HepG2 (cell line): ENCODE measurements around the gene CD164L2. TPM values are rescaled to one million over a fixed set of nuclear protein-coding genes. Genes with fewer than 3 reads are reported as not detected.
A peak's percentile ranks its signal among the peaks of the same experiment; 100 is the strongest.
"Not testable (repeated sequence)": the region's sequence is repeated elsewhere in the genome, so short reads cannot be mapped to it uniquely, and the experiment has no call there.

Experiments
- ATAC-seq: fragments of 200-7000 bp; cut with Tn5 transposase; 3 replicates; pipeline ENCODE4 v1.9.1; 2020; ENCODE audit warnings: mild to moderate bottlenecking, moderate library complexity
- BruUV-seq: library from RNA; stranded (reverse); fragments of 400-500 nt; replicated peaks from 2 replicates; lab custom pipeline; 2021; lab: Mats Ljungman, UMichigan
- CTCF ChIA-PET: fragments of 300-600 bp; formaldehyde crosslinking; extraction: SDS; loops from one replicate; lab custom pipeline; 2021; ENCODE audit warnings: low total read pairs, inconsistent platforms, low intra/inter-chr PET ratio; lab: Yijun Ruan, JAX
- POLR2A ChIA-PET: fragments of 350-600 bp; sonication (Branson Sonifier 250); formaldehyde crosslinking; loops from one replicate; lab custom pipeline; 2020; ENCODE audit warnings: antibody characterized with exemption, inconsistent platforms; lab: Yijun Ruan, JAX
- DNase-seq: peaks from one replicate; pipeline ENCODE4 v3.0.0-alpha.2; 2015; ENCODE audit warnings: low spot score
- FAIRE-seq: peaks from 3 replicates; lab custom pipeline; 2011; peaks lifted over from hg19 to GRCh38; lab: Jason Lieb, UNC
- H2AFZ ChIP-seq: one replicate; pipeline ENCODE4 v1.6.1; 2011; ENCODE audit warnings: low read length, inconsistent platforms
- H3K27ac ChIP-seq: fragments of 300-600 bp; 3 replicates; pipeline ENCODE4 v1.8.0; 2011; ENCODE audit warnings: mixed run types, mild to moderate bottlenecking, mixed read lengths, low read length, inconsistent platforms; ENCODE audit not compliant: insufficient read depth; ENCODE audit errors: extremely low read length
- H3K27me3 ChIP-seq, 2 experiments: fragments of 200-600 bp in 1 of 2; 2 replicates in 1 of 2; 3 replicates in 1 of 2; pipeline versions ENCODE4 v1.6.0 to v1.8.0; 2011; ENCODE audit warnings: low read length in 2 of 2, mild to moderate bottlenecking in 2 of 2, moderate library complexity in 2 of 2, inconsistent platforms in 1 of 2; ENCODE audit not compliant: insufficient read depth in 2 of 2, control insufficient read depth in 1 of 2
- H3K36me3 ChIP-seq, 2 experiments: fragments of 200-600 bp in 1 of 2; replicated peaks in 1 of 2; 2 replicates in 1 of 2; 3 replicates in 1 of 2; pipeline versions ENCODE4 v1.5.1 to v1.8.0; 2011; ENCODE audit warnings: low read length in 2 of 2, inconsistent platforms in 1 of 2; ENCODE audit not compliant: insufficient read depth in 2 of 2, control insufficient read depth in 1 of 2
- H3K4me1 ChIP-seq: 2 replicates; pipeline ENCODE4 v1.5.1; 2012; ENCODE audit warnings: low read length, inconsistent platforms; ENCODE audit not compliant: insufficient read depth
- H3K4me2 ChIP-seq: 2 replicates; pipeline ENCODE4 v1.6.0; 2011; ENCODE audit warnings: low read depth, low read length, inconsistent platforms
- H3K4me3 ChIP-seq, 3 experiments: fragments of 200-600 bp in 1 of 3; sonication (generic), shearing (Covaris generic) in 1 of 3; replicated peaks in 1 of 3; 2 replicates each; pipeline ENCODE4 v1.5.1; 2011 to 2016; ENCODE audit warnings: low read length in 3 of 3, inconsistent platforms in 2 of 3, low read depth in 2 of 3, mild to moderate bottlenecking in 2 of 3, control low read depth in 1 of 3, mixed read lengths in 1 of 3; ENCODE audit not compliant: insufficient read depth in 1 of 3
- H3K79me2 ChIP-seq: one replicate; pipeline ENCODE4 v1.6.1; 2011; ENCODE audit warnings: low read length, inconsistent platforms; ENCODE audit not compliant: insufficient read depth
- H3K9ac ChIP-seq: 2 replicates; pipeline ENCODE4 v1.6.0; 2011; ENCODE audit warnings: mild to moderate bottlenecking, low read depth, low read length, inconsistent platforms; ENCODE audit not compliant: insufficient read depth
- H3K9me3 ChIP-seq: 2 replicates; pipeline ENCODE4 v1.5.1; 2012; ENCODE audit warnings: mild to moderate bottlenecking, low read length
- H4K20me1 ChIP-seq: 2 replicates; pipeline ENCODE4 v1.6.0; 2011; ENCODE audit warnings: inconsistent platforms, mild to moderate bottlenecking, low read length, moderate library complexity; ENCODE audit not compliant: insufficient read depth
- AGO2 ChIP-seq: fragments of 200-400 bp; formaldehyde crosslinking; optimal IDR thresholded peaks from 2 replicates; pipeline ENCODE3; 2017; ENCODE audit warnings: mild to moderate bottlenecking, low read depth, low read length, moderate library complexity
- ATAD3A ChIP-seq: sonication (generic); formaldehyde crosslinking; IDR thresholded peaks from 2 replicates; pipeline ENCODE4 v1.4.0; 2020; ENCODE audit warnings: missing genetic modification reagents
- CTCF ChIP-seq: sonication (generic); formaldehyde crosslinking; IDR thresholded peaks from 2 replicates; pipeline ENCODE4 v1.5.0; 2020; ENCODE audit warnings: mild to moderate bottlenecking, missing genetic modification reagents, moderate library complexity
- NR2F6 ChIP-seq, 2 experiments: IDR thresholded peaks; 2 replicates each; pipeline ENCODE4 v1.6.1; 2016; ENCODE audit warnings: antibody characterized with exemption in 1 of 2, mild to moderate bottlenecking in 1 of 2
- PATZ1 ChIP-seq: sonication (generic); formaldehyde crosslinking; IDR thresholded peaks from 2 replicates; pipeline ENCODE4 v1.4.0; 2020; ENCODE audit warnings: missing genetic modification reagents
- RAD21 ChIP-seq: fragments of 450-650 bp; formaldehyde crosslinking; IDR thresholded peaks from 2 replicates; pipeline ENCODE4 v1.5.0; 2020; ENCODE audit warnings: mild to moderate bottlenecking
- SMC3 ChIP-seq: IDR thresholded peaks from 2 replicates; pipeline ENCODE4 v1.6.1; 2011; ENCODE audit warnings: low read length, improper control_type of control experiment
- STAG1 ChIP-seq: sonication (generic); formaldehyde crosslinking; IDR thresholded peaks from 2 replicates; pipeline ENCODE4 v1.4.0; 2020; ENCODE audit warnings: missing genetic modification reagents
- ZFP1 ChIP-seq: IDR thresholded peaks from 2 replicates; pipeline ENCODE4 v1.6.1; 2016
- WGBS: methylation state at CpG from one replicate; pipeline ENCODE4 v1.1.6; 2017; ENCODE audit warnings: low lambda C conversion rate; 5-methylcytosine and 5-hydroxymethylcytosine counted together
- in situ Hi-C: cut with HindIII; loops from 2 replicates; pipeline ENCODE4 v1.10.0; 2017; ENCODE audit warnings: low pct_unique_long_range_greater_than_20kb; ENCODE audit not compliant: extremely low pct_ligation_motif_present
- intact Hi-C: fragments of 100-400 bp; cut with micrococcal nuclease; formaldehyde crosslinking; loops from one replicate; pipeline ENCODE4 v1.10.0; 2022; ENCODE audit not compliant: unreplicated experiment
- polyA plus RNA-seq, 8 experiments: library from polyadenylated mRNA; depleted of rRNA in 3 of 8; stranded (reverse) in 7 of 8; unstranded in 1 of 8; fragments of >200 nt; fragmentation: Illumina TruSeq in 4 of 8; extraction: Trizol in 4 of 8; gene quantifications; 2 replicates each; pipeline versions ENCODE4 v1.2.1 to v1.2.3, GENCODE V29; 2011 to 2016; ENCODE audit warnings: low read depth in 4 of 8, missing spikeins in 1 of 8, mixed read lengths in 1 of 8; ENCODE audit not compliant: insufficient read depth in 1 of 8
- total RNA-seq, 5 experiments: library from RNA; depleted of rRNA; stranded (reverse); fragments of >200 nt; fragmentation: Illumina TruSeq; extraction: Trizol; gene quantifications; 2 replicates each; pipeline ENCODE4 v1.2.3, GENCODE V29; 2016; ENCODE audit warnings: low read depth in 1 of 5
- TF ChIP-seq, protein P1 (sequence below): sonication (generic); formaldehyde crosslinking; IDR thresholded peaks from 2 replicates; pipeline ENCODE4 v1.4.0; 2020; ENCODE audit warnings: missing genetic modification reagents

Gene CD164L2
- total and polyA plus RNA-seq, 2 of the 13 experiments (the other 11 are each of a cell fraction or from before 2014, with no cell fraction given), result not detected

- TF ChIP-seq STAG1 (CRISPR knock-in tag), result no peak
Measured at GRCh38 chr1:27391511-27392095, 8.5 kb upstream of the CD164L2 start (continued).

DNA sequence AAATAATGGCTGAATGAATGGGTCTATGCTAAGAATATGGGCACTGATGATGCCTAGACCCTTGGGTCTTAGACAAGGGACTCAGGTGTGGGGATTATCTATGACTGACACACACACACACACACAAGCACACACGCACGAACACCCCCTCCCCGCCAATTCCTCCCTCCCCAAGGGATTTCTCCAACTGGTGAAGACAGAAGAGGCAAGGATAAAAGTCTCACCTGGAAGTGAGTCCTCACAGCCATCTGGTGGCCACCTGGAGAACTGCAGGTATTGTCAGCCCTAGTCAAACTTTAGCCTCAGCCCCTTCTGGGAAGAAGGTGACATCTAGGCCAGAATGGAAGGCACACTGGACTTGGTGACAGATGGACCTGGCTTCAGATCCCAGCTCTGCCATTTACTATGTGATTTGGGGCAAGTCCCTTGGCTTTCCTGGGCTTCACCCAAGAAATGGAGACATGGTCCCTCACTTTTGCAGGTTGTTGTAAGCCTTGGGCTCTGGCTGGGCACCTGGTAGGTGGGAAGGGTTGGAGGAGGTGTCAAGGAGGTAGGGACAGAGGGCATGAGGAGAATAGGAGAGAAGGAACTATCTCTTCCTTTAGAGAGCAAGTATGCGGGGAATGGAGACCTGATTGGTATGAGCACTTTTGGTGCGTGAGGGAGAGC is 5.3 kb upstream of the CD164L2 start:
- in situ Hi-C loops (no loop called here), intact Hi-C loops (loop anchor here (1.0 kb wide), 2 partner anchors 31 to 87 kb away; no protein-coding TSS in a partner anchor)
- DNase-seq (peak; percentile 49), FAIRE-seq (peak; percentile 95), ATAC-seq (0 out of 3 replicates have a peak, but pooled peaks have one; percentile 10)
- Histone ChIP-seq H4K20me1 (no peaks in the 10 kb centered on the region), H3K9ac (no peak overlapping the region), H3K27me3 (peaks cover 0 to 9% of the 10 kb centered on the region in 2 experiments; a peak in 2 of 5 replicates), H3K36me3 (no peaks in the 10 kb centered on the region), H3K4me3 (no peak overlapping the region), H3K9me3 (no peaks in the 10 kb centered on the region), H2AFZ (no peak overlapping the region), H3K4me1 (peaks cover 23% of the 10 kb centered on the region), H3K79me2 (no peaks in the 10 kb centered on the region), H3K4me2 (no peak overlapping the region), H3K27ac (no peak overlapping the region)
- no TSS peak for BruUV-seq
- 40% methylated on average over 5 of the region's 5 CpGs for WGBS
- ChIA-PET CTCF (interaction anchor here (1.6 to 4.5 kb wide), 3 partner anchors 22 to 88 kb away, joined by 3 to 43 read pairs (median 19); partner anchors contain the start of gene MAP3K6), POLR2A (no interaction called here)
- TF ChIP-seq CTCF (CRISPR knock-in tag) (peak; percentile 93), SMC3 (peak; percentile 92), PATZ1 (CRISPR knock-in tag) (peak; percentile 35; the same call in 1 of the 2 replicates), STAG1 (CRISPR knock-in tag) (peak; percentile 81), RAD21 (CRISPR knock-in tag) (peak; percentile 58; the same call in 1 of the 2 replicates), ZFP1 (CRISPR knock-in tag) (peak; percentile 55; the same call in 1 of the 2 replicates), AGO2 (no peak), NR2F6 (IDR thresholded peaks at IDR 0.05) (no peak), NR2F6 (CRISPR knock-in tag; IDR thresholded peaks at IDR 0.05) (0 out of 2 replicates have a peak, but pooled peaks have one; percentile 11), ATAD3A (no peak)
- TF ChIP-seq, protein P1, sequence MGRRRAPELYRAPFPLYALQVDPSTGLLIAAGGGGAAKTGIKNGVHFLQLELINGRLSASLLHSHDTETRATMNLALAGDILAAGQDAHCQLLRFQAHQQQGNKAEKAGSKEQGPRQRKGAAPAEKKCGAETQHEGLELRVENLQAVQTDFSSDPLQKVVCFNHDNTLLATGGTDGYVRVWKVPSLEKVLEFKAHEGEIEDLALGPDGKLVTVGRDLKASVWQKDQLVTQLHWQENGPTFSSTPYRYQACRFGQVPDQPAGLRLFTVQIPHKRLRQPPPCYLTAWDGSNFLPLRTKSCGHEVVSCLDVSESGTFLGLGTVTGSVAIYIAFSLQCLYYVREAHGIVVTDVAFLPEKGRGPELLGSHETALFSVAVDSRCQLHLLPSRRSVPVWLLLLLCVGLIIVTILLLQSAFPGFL (CRISPR knock-in tag), result no peak

DNA sequence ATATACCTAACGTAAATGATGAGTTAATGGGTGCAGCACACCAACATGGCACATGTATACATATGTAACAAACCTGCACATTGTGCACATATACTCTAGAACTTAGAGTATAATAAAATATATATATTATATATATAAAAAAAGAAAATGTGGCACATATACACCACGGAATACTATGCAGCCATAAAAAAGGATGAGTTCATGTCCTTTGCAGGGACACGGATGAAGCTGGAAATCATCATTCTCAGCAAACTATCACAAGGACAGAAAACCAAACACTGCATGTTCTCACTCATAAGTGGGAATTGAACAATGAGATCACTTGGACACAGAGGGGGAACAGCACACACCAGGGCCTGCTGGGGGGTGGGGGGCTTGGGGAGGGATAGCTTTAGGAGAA is 1.7 kb upstream of the CD164L2 start:
- H3K4me1 ChIP-seq, intact Hi-C loops, CTCF ChIA-PET, H3K36me3 ChIP-seq, DNase-seq, H3K4me3 ChIP-seq, ATAC-seq, H2AFZ ChIP-seq, H3K4me2 ChIP-seq, in situ Hi-C loops, H3K9me3 ChIP-seq, H3K9ac ChIP-seq, H3K27ac ChIP-seq, H3K79me2 ChIP-seq, FAIRE-seq, BruUV-seq, POLR2A ChIA-PET, H4K20me1 ChIP-seq: not testable (repeated sequence)
- 31% methylated on average over 3 of the region's 3 CpGs for WGBS
- H3K27me3 ChIP-seq, result peaks cover 4 to 33% of the 10 kb centered on the region in 2 experiments
